HG03108 (cell line): ENCODE data around the gene UPK2.

Source experiments
- ATAC-seq: cut with Tn5 transposase; IDR thresholded peaks from one replicate; pipeline ENCODE4 v1.9.1; 2021; ENCODE audit warnings: moderate library complexity; ENCODE audit not compliant: unreplicated experiment

UPK2 gene

DNA sequence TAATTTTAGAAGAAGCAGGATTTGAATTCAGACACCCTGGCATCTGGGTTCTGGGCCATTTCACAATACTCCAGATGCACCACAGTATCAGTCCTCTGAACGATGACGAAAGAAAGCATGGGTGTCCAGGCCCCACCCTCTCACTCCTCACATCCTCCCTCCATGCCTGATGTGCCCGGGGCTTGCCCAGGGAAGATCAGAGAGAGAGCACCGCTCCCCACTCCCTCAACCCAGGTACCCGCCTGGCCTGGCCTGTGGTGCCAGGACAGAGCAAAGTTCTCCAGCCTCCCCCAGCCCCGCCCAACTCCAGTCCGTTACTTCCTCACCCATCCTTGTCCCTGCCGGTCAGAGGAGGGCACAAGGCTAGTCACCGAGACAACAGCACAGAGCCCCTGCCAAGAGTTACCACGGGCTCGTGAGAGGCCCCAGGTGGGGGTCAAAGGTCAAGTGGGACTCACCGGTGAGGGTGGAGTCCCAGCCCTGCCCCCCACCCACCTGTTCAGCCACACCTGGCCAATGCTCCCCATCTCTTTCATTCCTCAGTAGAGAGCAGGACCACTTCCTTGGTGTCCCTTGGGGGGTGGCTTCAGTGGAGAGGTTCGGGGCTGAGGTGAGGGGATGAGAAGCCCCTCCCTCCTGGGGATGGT, 38.5 kb upstream of the UPK2 start:
- no peak for ATAC-seq

DNA sequence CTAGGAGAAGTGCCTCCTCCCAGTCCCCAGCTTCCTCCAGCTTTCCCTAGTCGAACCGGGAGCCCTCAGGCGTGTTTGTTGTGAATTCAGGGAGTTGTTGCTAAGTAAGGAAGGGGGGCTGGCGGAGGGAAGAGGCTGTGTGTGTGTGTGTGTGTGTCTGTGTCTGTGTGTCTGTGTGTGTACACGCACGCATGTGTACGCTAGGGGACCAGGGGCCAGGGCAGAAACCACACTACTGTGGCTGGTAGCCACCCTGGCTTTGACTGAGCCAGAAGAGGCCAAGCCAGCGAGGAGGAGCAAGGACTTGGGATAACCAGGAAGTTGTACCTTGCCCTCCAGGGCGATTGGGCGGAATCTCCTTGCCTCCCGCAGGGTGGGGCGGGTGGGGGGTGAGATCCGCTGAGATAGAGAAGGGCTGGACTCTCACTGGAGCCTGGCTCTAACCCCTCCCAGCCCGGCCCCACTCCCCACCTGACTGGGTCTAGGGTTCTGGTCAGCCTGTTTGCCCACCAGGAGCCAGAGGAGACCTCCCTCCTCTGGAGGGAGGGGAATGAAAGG, 37.9 kb upstream of the UPK2 start:
- no peak for ATAC-seq

DNA sequence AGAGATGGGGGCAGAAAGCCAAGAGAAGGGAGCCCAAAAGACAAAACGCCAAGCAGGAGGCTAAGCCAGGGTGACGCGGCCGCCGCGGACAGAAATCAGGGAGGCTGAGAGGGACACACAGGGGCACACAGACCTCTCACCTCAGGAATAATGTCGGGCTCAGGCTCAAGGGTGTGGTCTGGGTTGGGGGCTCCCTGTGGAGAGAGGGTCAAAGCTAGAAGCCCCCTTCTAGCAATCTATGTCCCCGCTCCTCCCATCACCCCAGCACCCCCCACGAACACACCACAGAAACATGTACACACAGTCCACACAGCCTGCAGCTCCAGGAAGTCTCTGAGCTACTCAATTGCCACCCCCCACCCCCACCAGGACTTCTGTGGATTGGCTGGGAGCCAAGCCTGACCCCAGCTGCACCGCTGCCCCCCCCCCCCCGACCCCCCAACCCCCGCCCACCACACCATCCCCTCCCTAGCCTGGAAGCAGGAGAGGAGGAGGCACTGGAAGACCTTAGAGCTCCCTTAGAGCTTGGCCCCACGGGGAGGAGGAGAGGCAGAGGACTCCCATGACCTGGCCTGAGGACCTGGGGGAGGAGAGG, 37.3 kb upstream of the UPK2 start:
- ATAC-seq, result no peak

DNA sequence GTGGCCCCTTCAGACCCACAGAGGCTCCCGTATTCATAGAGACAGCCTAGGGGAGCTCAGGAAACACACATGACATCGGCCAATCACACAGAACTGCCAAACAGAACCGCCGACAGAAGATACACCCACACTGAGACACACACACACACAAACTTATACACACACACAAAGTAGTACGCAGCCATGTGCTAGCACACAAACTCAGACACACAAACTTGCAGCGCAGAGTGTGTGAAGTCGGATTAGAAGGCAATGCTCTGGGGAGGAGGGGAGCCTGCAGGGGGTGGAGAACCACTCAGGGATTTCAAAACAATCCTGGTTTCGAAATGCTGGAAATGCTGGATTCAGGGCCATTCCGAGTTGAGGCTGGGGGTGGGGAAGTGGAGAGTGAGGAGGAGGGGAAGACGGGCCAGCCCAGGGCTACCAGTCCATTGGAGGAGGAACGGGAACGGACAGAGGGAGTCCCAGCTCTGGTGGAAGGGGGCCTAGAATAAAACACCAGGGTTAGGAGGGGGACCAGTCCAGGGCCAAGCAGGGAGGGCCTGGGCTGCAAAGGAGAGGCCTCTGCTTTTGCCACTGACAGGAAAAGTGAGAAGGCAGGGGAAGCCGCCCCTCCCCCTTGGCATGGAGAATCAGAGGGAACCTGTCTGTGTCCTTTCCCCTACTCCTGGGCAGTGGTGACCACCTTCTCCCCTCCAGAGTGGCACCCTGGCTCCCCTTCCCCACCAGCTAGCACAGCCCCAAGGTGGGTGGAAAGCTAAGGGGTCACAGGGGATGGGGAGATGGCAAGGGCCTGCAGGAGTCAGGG, 34.8 kb upstream of the UPK2 start:
- ATAC-seq, result no peak

DNA sequence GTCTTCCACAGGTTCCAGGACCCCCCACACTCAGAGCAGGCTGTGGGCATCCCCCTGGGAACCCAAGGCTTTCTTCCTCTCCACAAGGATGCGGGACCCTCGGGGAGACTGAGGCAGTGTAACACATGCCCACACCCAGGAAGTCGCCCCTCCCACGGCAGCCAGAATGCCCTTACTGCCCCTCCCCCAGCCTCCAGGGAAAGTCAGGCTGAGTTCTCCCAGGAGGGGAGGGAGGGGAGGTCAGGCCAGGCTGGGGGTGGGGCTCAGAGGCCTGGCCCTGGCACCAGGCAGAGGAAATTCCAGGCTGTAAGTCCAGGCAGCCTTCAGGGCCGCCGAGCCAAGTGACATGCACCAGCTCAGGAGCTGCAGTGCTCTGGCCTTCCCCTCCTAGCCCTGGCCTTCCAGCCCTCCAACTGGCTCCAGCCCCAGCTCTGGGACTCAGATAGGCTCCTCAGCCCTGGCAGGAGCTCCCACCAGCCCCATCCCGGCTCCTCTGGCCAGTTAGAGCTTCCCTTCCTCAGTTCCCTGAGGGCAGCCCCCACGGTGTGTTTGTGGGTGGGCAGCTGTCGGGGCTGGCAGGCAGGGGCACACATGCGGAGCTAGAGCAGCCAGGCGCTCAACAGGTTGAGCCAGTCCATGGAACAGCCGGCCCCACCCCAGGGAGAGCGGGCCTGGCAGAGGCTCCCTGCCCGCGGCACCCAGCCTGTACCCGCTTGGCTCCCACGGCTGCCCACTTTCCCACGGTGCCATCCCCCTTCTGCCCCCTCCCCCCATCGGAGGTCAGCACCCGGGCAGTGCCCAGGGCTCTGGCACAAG, 34.0 kb upstream of the UPK2 start:
- ATAC-seq, result no peak

DNA sequence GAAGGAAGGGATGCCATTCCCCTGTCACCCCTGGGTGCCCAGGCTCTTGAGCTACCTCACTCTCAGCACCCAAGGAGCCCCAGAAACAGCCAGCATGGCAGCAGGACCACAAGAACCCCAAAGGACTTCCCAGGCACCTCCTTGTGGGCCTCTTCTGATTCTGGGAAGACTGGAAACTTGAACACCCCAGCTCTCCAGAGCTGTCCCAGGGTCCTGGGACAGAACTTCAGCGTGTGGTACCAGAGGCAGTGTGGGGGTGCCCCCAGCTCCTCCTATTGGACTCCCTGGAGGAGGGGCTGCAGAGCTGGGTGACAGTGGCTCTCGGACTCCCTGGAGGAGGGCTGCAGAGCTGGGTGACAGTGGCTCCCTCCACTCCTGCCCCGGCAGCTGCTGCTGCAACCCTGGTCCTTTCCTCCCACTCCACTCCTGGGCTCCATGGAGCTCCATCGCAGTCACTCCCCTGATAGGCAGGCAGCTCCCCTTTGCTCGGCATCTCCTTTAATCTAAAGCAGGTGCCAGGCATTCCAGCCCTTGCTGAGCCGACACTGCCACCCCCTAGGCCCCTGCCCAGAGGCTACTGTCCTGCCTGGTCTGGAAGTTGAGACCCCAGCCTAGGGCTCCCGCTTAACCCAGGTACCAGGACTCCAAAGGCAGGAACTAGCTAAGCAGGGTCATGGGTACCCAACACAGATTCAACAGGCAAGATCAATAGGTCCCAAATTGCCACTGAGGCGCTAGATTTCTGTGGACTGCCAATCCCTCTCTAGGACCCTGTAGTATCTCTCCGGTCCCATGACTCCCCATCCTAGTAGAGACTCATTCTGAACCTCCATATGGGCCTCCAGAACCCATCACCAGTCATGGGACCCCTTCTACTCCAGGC, 33.1 kb upstream of the UPK2 start:
- ATAC-seq, result no peak

DNA sequence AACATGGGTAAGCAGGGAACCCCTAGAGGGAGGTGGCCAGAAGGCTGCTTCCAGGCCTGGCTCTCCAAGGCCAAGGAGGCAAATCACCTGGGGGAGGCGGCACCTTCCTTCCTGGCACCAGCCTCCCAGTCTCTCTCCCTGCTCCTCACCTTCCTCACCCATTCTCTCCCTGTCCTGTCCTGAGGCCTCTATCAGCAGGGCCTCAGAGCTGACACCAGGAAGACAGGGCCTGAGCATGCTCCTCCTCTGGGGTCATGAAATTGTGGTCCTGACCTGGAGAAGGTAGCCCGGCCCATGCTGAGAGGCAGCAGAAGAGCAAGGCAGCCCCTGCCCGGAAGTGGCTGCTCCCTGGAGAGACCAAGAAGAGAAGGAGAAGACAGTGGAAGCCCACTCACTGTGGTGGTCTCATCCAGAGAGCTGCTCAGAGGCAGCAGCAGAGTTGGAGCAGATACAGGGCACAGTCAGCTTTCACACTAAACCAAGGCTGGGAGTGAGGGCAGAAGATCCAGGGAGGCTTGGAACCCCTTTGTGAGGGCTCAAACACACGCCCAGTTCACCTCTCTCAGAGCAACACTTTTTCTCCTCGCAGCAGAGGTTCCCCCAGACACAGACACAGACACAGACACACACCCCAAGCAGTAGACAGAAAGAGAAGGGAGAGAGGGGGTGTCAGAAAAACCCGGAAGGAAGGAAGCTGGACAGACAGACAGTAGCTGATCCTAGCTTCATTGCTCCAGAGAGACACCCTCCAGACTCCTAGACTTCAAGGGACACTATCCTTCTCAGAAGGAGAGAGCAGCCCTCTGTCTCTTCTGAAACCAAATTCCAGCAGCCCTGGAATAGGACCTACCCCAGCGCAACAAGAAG, 32.1 kb upstream of the UPK2 start:
- ATAC-seq, result no peak

DNA sequence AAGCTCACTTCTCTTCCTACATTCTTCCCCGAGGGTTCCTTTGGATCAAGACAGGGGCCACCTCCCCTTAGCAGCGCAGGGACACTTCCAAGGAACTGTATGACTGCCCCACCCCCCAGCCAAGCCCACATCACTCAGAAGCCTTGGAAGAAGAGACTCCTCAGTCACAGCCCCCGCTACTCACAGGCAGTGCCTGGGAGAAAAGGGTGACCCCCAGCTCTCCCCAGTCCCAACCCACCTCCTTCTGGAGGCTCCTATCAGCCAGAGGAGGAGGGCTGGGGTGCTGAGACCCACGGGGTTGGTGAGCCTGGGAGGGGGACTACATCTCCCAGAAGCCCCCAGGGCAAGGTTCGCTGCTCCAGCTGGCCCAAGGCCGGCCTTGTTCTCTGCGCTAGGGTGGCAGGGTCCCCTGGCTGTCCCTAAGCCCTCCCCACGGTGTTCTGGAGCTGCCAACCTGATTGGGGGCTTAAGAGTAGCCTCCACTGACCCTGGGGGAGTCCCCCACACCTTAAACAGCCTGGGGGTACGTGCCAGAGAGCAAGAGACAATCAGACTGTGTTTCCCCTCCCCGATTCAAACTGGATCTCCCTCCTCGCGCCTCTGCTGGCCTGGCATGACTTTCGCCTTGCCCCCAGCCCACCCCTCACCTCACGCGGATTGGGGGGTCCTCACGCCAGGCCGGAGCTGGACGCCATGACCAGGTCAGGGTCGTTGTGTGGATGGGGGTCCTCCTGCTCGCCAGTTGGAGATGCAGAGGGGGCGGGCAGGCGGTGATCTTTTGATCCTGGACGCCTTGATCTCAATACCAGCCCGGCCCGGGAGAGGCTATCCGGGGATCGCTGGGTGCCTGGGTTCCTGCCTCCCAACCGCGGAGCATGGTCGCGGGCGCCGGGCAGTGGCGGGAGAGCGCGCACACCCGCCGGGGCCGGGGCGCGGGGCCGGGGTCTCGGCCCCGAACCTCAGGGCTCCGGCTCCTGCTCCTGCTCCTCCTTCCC, 31.2 kb upstream of the UPK2 start:
- no peak for ATAC-seq

DNA sequence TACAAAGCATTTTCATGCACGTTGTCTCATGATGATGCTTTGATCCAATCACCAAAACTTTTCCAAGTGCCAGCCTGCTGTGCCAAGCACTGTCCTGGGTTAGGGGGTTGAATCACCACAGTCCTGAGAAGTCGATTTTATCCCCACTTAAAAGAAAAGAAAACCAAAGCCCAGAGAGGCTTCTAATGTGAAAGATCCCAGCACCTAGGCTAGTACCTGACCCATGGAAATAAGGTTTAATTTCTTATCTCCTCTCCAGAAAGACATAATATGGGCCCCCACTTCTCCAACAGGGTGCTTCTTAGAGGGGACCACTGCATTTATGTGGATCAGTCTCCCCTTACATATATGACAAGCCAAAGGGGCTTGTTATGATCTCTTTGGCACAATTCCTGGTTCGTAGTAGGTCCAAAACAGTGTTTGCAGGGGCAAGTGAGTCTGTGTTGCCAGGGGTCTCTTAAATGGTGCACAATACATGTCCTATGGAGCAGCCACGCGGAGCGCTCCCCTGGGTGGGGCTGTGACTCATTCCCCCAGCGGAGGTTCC, 28.5 kb upstream of the UPK2 start:
- no peak for ATAC-seq

DNA sequence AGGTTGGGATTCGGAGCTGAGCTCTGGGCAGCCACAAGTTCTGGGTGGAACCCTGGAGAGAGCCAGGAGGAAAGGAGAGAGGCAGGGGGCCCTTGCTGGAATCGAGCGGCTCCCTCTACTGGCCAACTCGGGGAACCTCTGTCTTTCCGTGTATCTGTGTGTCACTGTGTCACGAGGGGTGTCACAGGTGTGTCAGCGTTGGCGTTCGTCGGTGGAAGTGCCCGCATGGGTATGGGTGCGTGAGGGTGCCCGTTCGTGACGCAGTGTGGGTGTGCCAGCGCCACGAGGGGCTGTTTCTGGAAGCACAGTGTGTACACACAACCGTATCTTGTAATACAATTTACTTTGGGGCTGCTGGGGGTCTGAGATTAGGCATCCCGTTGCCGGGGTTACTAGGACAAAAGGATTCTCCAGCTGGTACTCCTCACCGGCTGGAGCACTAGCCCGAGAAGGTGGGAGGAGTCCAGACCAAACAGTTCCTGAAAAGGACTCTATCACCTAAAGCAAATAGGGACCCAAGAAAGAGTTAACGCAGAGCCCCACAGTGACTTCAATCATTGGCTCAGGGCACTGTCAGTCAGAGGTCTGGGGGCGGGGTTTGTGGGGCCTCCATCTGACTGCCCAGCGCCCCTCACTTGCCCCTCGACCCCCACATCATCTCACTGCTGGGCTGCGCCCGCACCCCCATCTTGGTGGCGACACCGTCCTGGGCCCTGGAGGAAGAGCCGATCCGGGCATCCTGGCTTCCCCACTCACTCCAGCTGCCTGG, 27.8 kb upstream of the UPK2 start:
- ATAC-seq, result peak; percentile 40

DNA sequence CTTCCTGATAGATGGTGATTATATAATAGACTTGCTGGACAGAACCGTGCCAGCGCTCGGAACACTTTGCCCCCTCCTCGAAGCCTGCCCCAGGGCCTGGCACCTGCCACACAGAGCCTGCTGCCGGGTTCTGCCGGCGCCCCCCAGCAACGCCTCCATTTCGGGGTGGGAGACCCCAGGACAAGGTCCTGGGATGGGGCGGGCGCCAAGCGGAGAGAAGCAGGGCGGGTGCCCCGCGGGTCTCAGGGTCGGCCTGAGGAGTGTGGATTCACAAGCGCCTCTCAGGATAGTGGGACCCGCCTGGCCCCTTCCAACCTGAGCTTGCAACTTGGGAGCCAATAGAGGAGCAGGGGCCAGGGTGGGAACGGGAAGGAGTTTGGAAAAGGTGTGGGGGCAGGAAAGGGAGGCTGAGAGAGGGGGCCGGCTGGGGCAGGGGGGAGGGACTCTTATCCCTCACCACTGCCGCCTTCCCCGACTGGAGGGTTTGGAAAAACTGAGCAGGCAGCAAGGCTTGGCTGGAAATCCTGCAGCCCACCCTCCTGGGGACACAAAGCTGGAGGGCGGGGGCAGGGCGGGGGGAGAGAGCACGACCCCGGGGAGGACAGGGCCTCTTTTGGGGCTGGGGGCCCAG, 27.1 kb upstream of the UPK2 start:
- ATAC-seq, result peak; percentile 1

DNA sequence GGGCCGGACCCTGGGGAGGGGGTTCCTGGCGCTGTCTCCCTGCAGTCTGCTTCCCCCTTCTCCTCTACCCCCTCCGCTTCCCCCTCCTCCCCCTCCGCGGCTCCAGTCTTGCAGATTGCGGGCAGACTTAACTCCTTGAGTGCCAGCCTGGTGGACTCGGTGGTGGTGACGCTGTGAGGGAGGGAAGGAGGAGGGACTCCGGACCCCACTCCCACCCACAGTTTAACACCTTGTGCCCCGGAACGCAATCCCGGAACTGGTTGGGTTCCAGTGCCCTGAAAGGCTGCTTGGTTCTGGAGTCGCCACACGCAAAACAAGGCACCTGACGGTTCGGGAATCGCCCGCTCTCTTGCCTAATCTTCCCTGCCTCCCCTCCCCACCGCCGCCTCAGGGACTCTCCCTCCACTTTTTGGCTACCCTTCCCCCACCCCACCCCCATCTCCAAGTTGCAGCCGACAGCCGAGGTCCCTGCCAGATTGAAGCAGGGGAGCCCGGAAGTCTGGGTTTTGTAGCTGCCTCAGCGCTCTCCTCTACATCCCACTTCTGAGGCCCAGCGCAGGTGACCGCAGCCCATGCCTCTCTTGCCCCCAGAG, 26.5 kb upstream of the UPK2 start:
- ATAC-seq, result no peak

DNA sequence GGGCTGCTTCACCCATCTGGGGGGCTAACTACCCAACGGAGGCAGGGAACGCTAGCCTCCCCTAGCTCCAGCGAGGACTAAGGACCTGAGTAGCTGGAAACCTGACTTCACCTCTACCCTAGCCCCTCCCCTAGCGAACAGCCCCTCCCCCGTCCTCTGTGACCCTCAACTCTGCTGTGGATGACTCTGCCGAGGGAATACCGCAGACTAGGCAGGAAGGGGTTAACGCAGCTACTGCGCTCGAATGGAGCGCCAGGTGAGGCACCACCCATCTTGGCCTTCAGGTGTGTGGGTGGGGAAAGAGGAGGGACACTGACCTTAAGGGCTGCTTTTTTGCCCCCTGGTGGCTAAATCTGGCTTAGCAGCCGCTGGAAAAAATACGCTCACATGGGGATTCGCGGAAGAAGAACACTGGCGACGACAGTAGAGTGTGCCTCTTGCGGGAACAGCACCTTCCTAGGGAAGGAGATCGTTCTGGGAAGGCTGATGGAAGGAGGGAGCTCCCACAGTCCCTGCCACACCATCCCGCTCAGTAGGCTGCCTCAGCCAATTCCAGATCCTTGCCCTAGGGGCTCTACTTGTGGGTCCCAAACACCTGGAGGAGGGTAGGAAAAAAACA, 25.9 kb upstream of the UPK2 start:
- ATAC-seq, result no peak

DNA sequence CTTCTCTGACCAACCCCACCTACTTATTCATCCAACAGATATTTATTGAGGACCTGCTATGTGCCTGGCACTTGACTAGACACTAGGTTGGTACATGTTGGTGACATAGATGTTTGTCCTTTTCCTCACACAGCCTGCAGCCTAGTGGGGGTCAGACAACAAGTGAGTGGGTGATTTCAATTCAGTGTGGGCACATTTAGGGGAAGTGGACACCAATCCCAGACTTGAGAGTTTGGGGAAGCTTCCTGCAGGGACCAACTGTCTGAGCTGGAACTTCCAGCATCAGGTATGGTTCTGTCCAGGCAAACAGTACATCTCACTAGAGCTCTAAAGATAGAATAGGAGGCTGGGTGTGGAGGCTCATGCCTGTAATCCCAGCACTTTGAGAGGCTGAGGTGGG, 24.5 kb upstream of the UPK2 start:
- ATAC-seq, result no peak

DNA sequence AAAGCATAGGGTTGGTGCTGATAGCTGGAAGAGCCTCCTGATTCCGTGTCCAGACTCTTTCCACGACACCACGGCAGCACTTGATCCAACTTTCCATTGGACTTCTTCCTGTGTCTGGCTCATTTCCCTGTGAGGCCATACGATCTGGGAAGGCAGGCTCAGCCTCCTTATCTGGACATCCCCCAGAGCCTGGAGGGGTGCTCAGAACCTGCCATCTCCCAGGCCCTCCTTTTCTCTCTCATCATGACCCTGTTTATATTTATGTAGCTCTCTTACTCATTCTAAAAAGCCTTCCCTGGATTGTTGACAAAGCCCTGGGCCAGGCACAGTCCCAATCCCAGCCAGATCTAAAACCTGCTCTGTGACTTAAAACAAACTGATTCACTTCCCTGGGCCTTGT, 22.6 kb upstream of the UPK2 start:
- ATAC-seq, result no peak

DNA sequence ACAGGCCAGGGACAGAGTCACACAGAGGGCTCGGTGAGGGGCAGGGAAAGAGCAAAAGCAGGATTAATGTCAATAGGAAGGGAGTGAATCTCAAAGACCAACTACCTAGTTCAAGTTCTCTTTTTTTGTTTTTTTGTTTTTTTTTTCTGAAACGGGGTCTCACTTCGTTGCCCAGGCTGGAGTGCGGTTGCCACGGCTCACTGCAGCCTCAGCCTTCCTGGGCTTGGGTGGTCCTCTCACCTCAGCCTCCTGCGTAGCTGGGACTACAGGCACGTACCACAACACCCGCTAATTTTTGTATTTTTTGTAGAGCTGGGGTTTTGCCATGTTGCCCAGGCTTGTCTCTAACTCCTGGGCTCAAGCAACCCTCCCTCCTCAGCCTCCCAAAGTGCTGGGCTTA, 20.7 kb upstream of the UPK2 start:
- ATAC-seq, result no peak
